WTC11 (cell line): ENCODE results near the gene CAMKMT. TPM values are rescaled to one million over a fixed set of nuclear protein-coding genes. Genes with fewer than 3 reads are reported as not detected.

Source experiments
- ATAC-seq: fragments of 200-7000 bp; cut with Tn5 transposase; 2 replicates; pipeline ENCODE4 v1.10.0; 2021; ENCODE audit warnings: mild to moderate bottlenecking, moderate library complexity
- CTCF ChIA-PET: fragments of 300-600 bp; sonication (Branson Sonifier 250); formaldehyde crosslinking; loops from one replicate; lab custom pipeline; 2021; ENCODE audit warnings: antibody characterized with exemption; lab: Charles Lee
- POLR2A ChIA-PET: fragments of 350-600 bp; sonication (Branson Sonifier 250); formaldehyde crosslinking; loops from one replicate; lab custom pipeline; 2021; ENCODE audit warnings: antibody characterized with exemption; lab: Charles Lee
- DNase-seq: peaks from one replicate; pipeline ENCODE4 v3.0.0; 2021; ENCODE audit warnings: low spot score
- H3K27ac Mint-ChIP-seq: 2 replicates; pipeline ENCODE4 v1.8.0; 2021; ENCODE audit warnings: mixed read lengths
- H3K27me3 Mint-ChIP-seq: 2 replicates; pipeline ENCODE4 v1.8.0; 2021; ENCODE audit warnings: low read depth, mild to moderate bottlenecking, moderate library complexity, mixed read lengths
- H3K36me3 Mint-ChIP-seq: 2 replicates; pipeline ENCODE4 v1.8.0; 2021; ENCODE audit warnings: mixed read lengths
- H3K4me1 Mint-ChIP-seq: 2 replicates; pipeline ENCODE4 v1.8.0; 2022; ENCODE audit warnings: mixed read lengths
- H3K4me3 Mint-ChIP-seq: 2 replicates; pipeline ENCODE4 v1.8.0; 2021; ENCODE audit warnings: mild to moderate bottlenecking, moderate library complexity, mixed read lengths
- H3K9me3 Mint-ChIP-seq: 2 replicates; pipeline ENCODE4 v1.8.0; 2021; ENCODE audit warnings: mixed read lengths
- AFF4 ChIP-seq: sonication (generic); formaldehyde crosslinking; IDR thresholded peaks from 2 replicates; pipeline ENCODE4 v1.8.1; 2023; ENCODE audit warnings: mild to moderate bottlenecking, missing genetic modification reagents, borderline replicate concordance
- AR ChIP-seq: fragments of 250-450 bp; sonication (Bioruptor Pico); IDR thresholded peaks from 2 replicates; pipeline ENCODE4 v1.9.0; 2021; ENCODE audit warnings: mild to moderate bottlenecking
- ATF6 ChIP-seq: sonication (generic); formaldehyde crosslinking; IDR thresholded peaks from 2 replicates; pipeline ENCODE4 v1.8.1; 2023; ENCODE audit warnings: mild to moderate bottlenecking, missing genetic modification reagents
- CBFB ChIP-seq: sonication (generic); formaldehyde crosslinking; IDR thresholded peaks from 2 replicates; pipeline ENCODE4 v1.8.1; 2022; ENCODE audit warnings: mild to moderate bottlenecking, low read depth, missing genetic modification reagents
- CTCF ChIP-seq: fragments of 200-600 bp; IDR thresholded peaks from 2 replicates; pipeline ENCODE4 v1.8.0; 2022; ENCODE audit warnings: antibody characterized with exemption
- ELF4 ChIP-seq: sonication (generic); formaldehyde crosslinking; IDR thresholded peaks from 2 replicates; pipeline ENCODE4 v1.8.1; 2022; ENCODE audit warnings: low read depth, mild to moderate bottlenecking, moderate library complexity, missing genetic modification reagents
- HMGXB4 ChIP-seq: sonication (generic); formaldehyde crosslinking; IDR thresholded peaks from 2 replicates; pipeline ENCODE4 v1.8.1; 2023; ENCODE audit warnings: mild to moderate bottlenecking, moderate library complexity, missing genetic modification reagents
- IRF1 ChIP-seq: sonication (generic); formaldehyde crosslinking; IDR thresholded peaks from 2 replicates; pipeline ENCODE4 v1.8.0; 2023; ENCODE audit warnings: missing genetic modification reagents
- IRF2 ChIP-seq: sonication (generic); formaldehyde crosslinking; IDR thresholded peaks from 2 replicates; pipeline ENCODE4 v1.8.0; 2022; ENCODE audit warnings: low read depth, missing genetic modification reagents, borderline replicate concordance
- KAT7 ChIP-seq: sonication (generic); formaldehyde crosslinking; IDR thresholded peaks from 2 replicates; pipeline ENCODE4 v1.8.1; 2023; ENCODE audit warnings: missing genetic modification reagents, mild to moderate bottlenecking, borderline replicate concordance
- NFYB ChIP-seq: sonication (generic); formaldehyde crosslinking; conservative IDR thresholded peaks from 2 replicates; pipeline ENCODE4 v1.8.0; 2022; ENCODE audit warnings: low read depth, missing genetic modification reagents
- NR3C1 ChIP-seq: sonication (generic); formaldehyde crosslinking; conservative IDR thresholded peaks from 2 replicates; pipeline ENCODE4 v1.8.1; 2023; ENCODE audit warnings: low read depth, mild to moderate bottlenecking, missing genetic modification reagents
- USF1 ChIP-seq: sonication (generic); formaldehyde crosslinking; IDR thresholded peaks from 2 replicates; pipeline ENCODE4 v1.8.0; 2022; ENCODE audit warnings: mild to moderate bottlenecking, missing genetic modification reagents
- ZNF121 ChIP-seq: sonication (generic); formaldehyde crosslinking; IDR thresholded peaks from 2 replicates; pipeline ENCODE4 v1.8.0; 2023; ENCODE audit warnings: missing genetic modification reagents
- ZNF138 ChIP-seq: sonication (generic); formaldehyde crosslinking; conservative IDR thresholded peaks from 2 replicates; pipeline ENCODE4 v1.8.1; 2022; ENCODE audit warnings: mild to moderate bottlenecking, moderate library complexity, missing genetic modification reagents
- ZNF281 ChIP-seq: sonication (generic); formaldehyde crosslinking; IDR thresholded peaks from 2 replicates; pipeline ENCODE4 v1.8.0; 2023; ENCODE audit warnings: mild to moderate bottlenecking, missing genetic modification reagents
- ZNF416 ChIP-seq: fragments of 250-450 bp; sonication (Bioruptor Pico); IDR thresholded peaks from 2 replicates; pipeline ENCODE4 v1.9.0; 2021; ENCODE audit warnings: mild to moderate bottlenecking, inconsistent platforms
- ZNF423 ChIP-seq: fragments of 250-450 bp; sonication (Bioruptor Pico); IDR thresholded peaks from 2 replicates; pipeline ENCODE4 v2.1.2; 2022; ENCODE audit warnings: mild to moderate bottlenecking, moderate library complexity
- ZNF671 ChIP-seq: fragments of 250-450 bp; sonication (Bioruptor Pico); IDR thresholded peaks from 2 replicates; pipeline ENCODE4 v1.8.0; 2021; ENCODE audit warnings: mild to moderate bottlenecking
- total RNA-seq: library from RNA; stranded (reverse); gene quantifications from 3 replicates; pipeline ENCODE4 v1.2.3, GENCODE V29; 2021

Gene CAMKMT
- total RNA-seq, 1 experiment from 2014 or later, result 20.6 TPM

GRCh38 chr2:44638649-44639048 lies 276.9 kb downstream of the CAMKMT start:
- Mint-ChIP-seq H3K36me3 (peaks cover 6% of the 10 kb centered on the region), H3K27ac (no peak overlapping the region), H3K4me1 (peaks cover 27% of the 10 kb centered on the region), H3K4me3 (no peak overlapping the region), H3K27me3 (no peaks in the 10 kb centered on the region), H3K9me3 (peaks cover 7% of the 10 kb centered on the region)
- CTCF ChIA-PET, result interaction anchor here (1.7 kb wide), 1 partner anchor 159 kb away, joined by 5 read pairs; no protein-coding TSS in a partner anchor
- TF ChIP-seq KAT7 (CRISPR knock-in tag), result no peak
- TF ChIP-seq USF1, result no peak
- no peak for TF ChIP-seq ELF4
- TF ChIP-seq ZNF281 (CRISPR knock-in tag), result no peak
- no peak for TF ChIP-seq NR3C1 (CRISPR knock-in tag)
- no peak for TF ChIP-seq IRF1 (CRISPR knock-in tag)
- no peak for TF ChIP-seq ZNF138 (CRISPR knock-in tag)
- TF ChIP-seq CBFB (CRISPR knock-in tag), result no peak
- TF ChIP-seq HMGXB4, result no peak
- no peak for TF ChIP-seq AFF4 (CRISPR knock-in tag)
- TF ChIP-seq ZNF423 (CRISPR knock-in tag), result no peak
- TF ChIP-seq ZNF416 (CRISPR knock-in tag), result no peak
- ATAC-seq, result no peak
- no peak for DNase-seq
- POLR2A ChIA-PET, result no interaction called here

- CTCF ChIA-PET, result interaction anchor here (1.7 kb wide), 1 partner anchor 160 kb away, joined by 5 read pairs; no protein-coding TSS in a partner anchor
- H3K27ac Mint-ChIP-seq, result no peak overlapping the region
- peaks cover 27% of the 10 kb centered on the region for H3K4me1 Mint-ChIP-seq
- no peaks in the 10 kb centered on the region for H3K27me3 Mint-ChIP-seq
- H3K9me3 Mint-ChIP-seq, result no peaks in the 10 kb centered on the region; the same call in 1 of the 2 replicates
- POLR2A ChIA-PET, result no interaction called here
- no peaks in the 10 kb centered on the region for H3K36me3 Mint-ChIP-seq
- no peak overlapping the region for H3K4me3 Mint-ChIP-seq
- DNase-seq (no peak), ATAC-seq (no peak)
- TF ChIP-seq NFYB (CRISPR knock-in tag), result no peak
- no peak for TF ChIP-seq ZNF671
- no peak for TF ChIP-seq AR (CRISPR knock-in tag)
- TF ChIP-seq ATF6 (CRISPR knock-in tag), result no peak
- no peak for TF ChIP-seq CTCF
- no peak for TF ChIP-seq KAT7 (CRISPR knock-in tag)
- no peak for TF ChIP-seq ZNF121
- no peak for TF ChIP-seq IRF2
Measured at GRCh38 chr2:44639399-44639798, 277.7 kb downstream of the CAMKMT start.
